Effector CD8-positive, alpha-beta T cell (primary cell): ENCODE results near the gene DCST1.
A peak's percentile ranks its signal among the peaks of the same experiment; 100 is the strongest.

Experiments
- DNase-seq: peaks from one replicate; lab custom pipeline; 2025; lab: John Stamatoyannopoulos, UW

Gene DCST1

DNA sequence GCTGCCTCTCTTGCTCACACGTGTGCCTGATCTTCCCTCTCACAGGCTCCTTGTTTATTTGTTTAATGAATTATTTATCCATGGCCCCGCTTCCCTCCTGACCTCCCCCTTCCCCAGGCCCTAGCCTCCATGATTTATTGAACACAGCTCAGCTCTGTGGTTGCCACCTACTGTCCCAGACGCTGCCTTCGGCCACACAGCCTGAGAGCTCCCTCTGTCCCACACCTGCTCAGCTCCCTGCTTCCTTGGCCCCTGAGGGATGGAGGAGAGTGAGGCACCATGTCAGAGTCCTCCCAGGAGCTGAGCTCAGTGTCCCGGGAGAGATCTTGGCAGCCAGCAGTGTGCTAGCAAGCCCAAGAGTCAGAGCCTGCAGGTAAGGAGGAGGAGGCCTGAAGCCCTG, 41.9 kb downstream of the DCST1 start:
- no peak for DNase-seq

DNA sequence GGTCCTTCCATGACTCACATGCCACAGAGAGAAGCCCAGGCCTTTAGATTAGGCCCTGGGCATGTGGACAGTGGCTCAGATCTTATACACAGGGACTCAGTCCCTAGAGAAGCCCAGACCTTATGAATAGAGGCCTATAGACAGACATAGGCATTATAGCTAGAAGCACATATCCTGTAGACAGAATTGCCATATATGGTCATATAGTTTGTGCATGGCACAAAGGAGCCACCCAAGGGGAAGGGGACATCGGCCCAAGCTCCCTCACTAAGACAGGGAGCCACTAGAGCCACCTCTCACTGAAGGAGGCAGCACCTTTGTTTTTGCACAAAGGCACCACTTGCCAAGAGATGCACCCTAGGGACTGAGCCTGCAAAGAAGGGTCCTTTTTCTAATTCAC, 42.7 kb downstream of the DCST1 start:
- DNase-seq: no peak

DNA sequence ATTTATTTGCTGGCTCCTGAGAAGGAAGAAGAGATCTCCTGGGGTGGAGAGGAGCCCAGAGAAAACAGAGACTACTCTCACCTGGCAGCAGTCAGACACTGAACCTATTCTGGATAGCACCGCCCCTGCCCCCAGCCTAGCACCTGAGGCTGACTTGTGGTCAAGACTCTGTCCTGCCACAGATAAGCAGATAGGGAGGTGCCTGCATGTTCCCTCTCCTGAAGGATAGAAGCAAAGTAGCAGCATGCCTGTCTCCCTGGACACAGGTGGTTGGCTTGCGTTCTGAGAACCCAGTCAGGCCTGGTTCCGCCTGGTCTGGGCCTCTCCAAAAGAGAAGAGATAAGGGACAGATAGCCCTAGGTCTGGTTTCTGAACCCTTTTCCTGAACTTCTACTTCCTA, 43.7 kb downstream of the DCST1 start:
- no peak for DNase-seq

DNA sequence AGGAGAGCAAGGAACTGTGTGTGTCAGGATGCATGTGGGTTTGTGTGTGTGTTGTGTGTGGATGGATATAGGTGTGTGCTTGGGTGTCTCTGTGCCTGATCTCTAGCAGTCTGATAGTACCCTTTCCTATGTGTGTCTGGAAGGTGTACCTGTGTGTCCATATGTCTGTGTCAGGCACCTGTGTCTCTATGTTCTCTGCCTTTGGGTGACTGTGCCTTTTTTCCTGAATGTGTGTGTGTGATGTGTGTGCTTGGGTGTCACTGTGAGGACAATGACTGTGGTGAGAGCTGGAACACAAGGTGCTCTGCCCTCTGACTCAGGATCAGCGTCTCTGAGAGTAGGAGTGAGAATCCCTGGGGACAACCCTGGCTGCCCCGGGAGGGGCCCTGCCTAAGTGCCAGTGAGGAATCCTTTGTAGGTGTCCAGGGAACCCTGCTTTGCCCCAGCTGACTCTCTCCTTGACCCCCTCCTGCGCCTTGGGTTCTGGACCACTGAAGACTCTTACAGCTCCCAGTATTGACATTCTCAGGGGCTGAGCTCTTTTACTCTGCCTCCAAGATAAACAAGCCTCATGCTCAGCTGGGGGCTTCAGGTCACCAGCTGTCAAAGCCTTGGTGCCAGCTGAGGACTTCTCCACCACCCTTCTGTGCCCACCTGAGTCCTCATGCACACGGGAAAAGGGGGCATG, 44.3 kb downstream of the DCST1 start:
- DNase-seq: no peak

DNA sequence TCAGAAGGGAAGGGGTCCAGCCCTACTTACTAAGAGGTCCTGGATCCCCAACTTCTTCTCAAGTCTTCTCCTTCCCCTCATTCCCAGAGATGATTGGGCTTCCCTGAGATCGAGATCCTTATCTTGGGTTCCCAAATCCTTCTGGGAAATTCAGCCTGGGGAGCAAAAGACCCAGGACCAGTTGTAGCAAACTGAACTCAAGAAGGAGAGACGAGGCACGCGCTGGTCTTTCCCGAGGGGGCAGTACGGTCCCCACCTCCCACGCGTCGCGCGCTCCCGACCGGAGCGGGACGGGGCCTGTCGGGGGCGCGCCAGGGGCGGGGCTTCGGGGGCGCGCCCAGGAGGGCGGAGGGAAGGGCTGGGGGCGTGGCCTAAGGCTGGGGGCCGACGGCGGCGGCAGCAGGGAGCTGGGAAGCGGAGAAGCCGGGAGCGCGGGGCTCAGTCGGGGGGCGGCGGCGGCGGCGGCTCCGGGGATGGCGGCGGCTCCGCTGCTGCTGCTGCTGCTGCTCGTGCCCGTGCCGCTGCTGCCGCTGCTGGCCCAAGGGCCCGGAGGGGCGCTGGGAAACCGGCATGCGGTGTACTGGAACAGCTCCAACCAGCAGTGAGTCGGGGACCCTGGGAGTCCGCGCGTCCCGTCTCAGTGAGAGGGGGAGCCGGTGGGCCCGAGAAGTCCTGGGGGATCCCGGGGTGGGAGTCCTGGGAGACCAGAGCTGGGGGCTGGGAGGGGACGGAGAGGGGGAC, 45.0 kb downstream of the DCST1 start, which contains the start of gene EFNA3:
Gene EFNA3 (plus strand): TSS at position 369 of the 741 bp plus-strand sequence. CDS start 105 bp downstream, at position 474.
- DNase-seq: peak; percentile 56

DNA sequence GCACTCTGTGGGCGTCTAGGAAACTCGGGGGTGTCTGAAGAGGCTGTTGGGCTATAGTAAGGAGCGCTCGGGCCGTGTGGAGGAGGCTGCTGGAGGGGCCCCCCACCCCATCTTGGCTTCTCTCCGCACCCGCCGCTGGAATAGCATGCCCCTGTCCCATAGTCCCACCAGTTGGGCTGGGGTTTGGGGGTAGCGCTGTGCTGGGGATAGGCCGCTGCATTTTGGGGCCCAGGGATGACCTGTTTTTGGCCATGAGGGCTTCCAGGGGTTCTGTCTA, 45.5 kb downstream of the DCST1 start:
- DNase-seq: no peak

DNA sequence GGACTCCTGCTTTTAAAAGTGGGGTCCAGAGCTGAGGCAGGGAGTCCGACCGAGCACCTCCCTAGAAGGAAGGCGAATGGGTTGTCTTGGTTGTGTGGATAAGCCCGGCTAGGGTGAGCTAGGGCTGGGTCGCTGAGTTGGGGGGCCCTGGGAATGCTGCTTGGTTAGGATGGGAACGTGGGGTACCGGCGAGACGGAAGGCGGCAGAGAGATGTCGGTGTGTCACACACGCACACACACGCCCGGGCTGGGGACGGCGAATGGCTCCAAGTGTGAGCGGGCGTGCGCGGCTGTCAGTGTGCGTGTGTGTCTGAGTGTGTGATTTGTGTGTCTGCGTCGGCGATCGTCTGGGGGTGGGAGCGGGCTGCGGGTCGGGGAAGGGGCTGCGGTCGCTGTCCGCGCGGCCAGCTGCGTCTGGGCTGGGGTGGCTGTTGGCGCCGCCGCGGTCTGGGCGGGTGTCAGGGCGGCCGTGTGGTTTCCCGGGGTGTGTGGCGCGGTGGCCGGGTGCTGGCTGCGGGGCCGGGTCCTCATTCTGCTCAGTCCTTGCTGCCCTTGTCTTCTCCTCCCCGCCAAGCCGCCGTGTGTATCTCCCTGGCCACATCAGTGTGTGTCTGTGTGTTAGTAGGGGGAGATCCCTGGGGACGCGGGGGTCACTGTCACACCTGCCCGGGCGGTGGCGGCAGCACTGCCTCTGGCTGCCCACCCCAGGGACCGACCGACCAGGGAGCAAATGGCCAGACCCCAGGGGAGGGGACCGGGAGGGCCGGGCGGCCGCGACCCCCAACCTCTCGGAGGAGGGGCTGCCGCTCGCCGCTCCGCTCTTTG, 46.1 kb downstream of the DCST1 start:
- DNase-seq: no peak

DNA sequence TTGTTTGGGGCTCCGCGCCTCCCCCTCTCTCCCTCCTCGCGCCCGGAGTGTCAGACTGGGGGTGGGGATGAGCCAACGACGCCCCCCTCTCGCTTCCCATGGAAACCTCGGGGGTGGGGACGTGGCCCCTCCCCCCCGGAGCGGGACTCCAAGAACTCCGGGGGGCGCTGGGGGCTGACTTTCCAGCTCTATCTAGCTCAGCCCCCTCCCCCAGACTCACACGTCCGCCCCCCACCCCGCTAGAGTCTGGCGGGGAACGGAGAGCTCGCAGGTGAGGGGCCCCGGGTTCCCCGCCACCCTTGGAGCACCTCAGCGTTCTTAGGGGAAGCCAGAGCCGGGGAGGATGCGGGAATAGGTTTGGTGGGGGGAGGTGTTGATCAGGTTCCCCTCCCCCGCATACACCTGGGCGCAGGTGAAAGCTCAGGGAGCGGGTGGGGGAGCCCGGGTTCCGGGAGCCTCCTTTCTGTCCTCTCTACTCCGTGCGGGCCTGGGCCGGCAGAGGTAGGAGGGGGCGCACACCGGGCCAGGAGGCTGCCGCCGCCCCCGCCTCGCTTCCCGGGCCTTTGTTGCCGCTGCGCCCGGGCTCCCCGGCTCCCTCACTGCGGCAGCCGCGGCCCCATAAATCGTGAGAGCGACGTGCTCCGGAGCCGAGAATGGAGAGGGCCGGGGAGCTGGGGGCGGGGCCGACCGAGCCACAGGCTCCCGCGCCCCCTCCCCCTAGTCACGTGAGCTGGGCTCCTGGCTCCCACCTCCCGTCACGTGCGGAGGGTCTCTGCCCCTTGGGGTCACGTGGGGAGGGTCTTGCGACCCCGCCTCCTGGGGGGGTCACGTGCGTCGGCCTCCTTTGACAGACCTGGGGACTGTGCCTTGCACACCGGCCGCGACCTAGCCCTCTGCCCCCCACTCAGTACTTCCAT, 46.9 kb downstream of the DCST1 start:
- no peak for DNase-seq

DNA sequence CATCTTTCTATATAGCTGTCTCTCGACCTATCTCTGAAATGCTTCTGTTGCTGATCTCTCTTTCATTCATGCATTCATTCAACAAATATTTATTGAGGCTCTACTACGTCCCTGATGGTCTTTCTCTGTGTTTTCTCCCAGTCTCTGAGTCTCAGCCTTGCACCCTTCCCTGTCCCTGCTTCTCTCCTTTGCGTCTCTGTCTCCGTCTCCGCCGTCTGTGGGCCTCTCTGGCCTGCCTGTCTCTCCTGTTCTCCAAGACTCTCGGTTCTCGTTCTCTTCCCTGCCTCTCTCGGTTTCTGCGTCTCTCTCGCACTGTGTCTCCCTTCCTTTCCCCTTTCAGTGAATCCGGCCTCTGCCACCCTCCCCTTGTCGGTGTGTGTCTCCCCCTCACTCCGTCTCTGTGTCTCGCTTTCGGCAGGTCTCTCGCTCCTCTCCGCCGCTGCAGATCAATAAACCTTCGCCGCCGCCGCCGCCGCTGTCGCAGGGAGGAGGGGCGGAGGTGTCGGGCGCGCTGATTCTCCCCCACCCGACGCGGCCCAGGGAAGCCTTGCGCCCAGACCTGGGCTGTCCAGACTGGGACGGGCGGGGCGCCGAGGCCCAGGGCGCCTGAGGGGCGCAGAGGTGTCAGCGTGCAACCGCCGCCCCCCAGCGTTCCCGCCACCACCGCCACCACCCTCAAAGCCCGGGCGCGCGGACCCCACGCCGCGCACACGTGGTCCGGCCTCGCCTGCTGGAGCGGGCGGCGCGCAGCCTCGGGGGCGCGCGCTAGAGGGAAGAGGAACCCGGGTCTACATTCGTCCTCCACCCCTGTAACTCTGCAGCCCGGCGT, 48.1 kb downstream of the DCST1 start:
- DNase-seq: no peak

DNA sequence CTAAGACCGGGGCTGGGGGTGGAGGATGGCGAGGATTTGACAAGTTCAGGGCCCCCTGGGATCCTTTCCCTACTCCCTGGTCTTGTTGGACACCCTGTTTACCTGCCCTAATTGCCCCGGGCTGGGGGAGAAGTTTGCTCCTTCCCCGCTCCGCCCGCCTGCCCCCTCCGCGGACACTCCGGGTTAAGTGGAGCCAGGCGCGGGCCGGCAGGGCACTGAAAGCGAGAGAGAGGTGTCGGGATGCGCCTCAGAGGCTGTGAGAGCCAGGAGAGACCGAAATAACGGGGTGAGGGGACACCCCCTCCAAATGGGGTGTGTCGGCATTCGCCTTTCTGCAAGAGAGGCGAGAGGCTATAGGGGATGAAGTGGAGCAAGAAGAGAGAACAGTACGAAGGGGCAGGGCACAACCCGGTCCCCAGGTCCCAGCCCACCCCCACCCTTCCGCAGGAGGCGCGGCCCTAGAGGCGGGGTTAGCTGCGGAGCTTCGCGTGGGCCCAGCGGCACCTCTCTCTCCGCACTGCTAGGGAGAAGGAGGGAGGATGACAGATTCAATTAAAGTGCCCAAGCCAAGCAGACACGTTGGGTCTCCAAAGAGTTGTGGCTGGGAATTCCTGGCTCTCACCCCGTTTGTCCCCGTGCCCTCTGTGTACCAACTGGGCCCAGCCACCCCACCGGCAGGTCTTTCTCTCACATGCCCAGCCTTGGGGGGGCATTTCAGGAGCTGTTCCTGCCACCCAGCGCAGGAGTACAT, 48.9 kb downstream of the DCST1 start:
- DNase-seq: no peak

DNA sequence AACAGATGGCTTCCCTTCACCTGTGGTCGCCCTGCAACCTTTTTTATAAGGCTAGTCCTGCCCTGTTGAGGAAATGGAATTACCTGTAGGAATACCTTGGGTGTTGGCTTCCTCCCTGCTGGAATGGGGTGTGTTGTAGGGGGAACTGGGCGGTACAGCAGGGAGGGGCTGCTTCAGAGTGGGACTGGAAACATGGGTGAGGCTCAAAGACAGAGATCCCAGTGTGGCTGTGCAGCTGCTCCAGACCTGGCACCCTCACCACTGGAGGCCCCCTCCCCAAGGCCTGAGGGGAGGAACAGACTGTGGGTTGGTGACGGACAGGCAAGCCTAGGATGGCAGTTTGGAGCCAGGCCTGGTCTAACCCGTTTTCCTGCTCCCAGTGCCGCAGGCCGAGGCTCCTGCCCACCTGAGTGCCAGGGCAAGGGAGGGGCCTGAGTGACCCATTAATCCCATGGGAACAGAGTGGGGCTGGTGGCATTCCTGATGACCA, 49.5 kb downstream of the DCST1 start:
- DNase-seq: no peak

DNA sequence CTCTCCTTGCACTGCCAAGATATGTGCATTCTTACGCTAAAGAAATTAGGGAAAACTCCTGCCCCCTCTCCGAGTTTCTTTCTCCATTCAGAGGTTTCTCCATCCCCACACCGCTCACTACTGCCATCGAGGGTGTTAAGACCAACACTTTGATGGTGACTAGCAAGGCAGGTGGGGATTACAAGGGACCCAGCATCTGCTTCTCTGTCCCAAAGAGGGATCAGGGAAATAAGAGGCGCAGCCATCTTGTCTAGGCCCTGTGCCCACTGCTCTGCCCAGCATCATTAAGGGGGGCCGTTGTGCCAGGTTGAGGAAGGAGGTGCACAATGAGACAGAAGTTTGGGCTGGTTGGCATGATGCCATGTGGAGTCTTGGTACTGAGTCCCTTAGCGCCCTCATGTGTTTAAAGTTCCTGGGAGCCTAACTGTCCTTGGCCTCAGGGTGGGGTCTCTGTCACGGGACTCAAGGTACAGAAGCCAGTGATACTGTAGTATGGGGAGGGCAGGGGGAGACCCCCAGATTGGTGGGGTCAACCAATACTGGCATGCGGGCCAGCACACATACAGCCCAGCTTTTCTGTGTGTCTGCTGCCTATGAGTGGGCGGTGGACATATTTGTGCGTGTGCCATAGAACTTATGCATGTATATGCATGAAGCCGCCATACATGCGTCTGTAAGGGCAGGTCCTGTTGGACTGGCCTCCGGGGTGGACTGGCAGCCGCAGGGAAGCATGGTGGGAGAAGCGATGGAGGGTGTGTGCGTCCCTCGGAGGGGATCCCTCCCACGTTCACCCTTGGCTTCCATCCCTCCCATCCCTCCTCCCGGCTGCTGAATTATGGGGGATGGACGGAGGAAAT, 50.5 kb downstream of the DCST1 start:
- no peak for DNase-seq

DNA sequence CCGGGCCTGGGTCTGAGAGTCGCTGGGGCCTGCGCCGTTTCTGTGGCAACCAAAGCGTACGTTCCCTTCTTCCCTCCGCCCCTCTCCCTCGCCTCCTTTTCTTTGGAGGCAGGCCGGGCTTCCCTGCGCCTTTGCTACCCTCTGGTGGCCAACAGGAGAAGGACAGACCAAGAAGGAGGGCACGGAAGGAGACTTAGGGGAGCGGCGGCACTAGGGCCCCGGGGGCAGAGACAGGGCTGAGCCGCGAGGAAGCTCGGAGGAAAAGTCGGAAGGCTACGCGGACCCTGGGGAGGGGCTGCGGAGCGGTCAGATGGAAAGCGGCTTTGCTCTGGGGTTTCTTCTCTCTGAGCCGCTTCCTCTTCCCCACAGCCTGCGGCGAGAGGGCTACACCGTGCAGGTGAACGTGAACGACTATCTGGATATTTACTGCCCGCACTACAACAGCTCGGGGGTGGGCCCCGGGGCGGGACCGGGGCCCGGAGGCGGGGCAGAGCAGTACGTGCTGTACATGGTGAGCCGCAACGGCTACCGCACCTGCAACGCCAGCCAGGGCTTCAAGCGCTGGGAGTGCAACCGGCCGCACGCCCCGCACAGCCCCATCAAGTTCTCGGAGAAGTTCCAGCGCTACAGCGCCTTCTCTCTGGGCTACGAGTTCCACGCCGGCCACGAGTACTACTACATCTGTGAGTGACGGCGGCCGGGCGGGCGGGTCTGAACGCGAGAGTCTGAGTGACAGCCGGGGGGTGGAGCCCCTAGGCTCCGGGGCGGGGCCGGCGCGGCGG, 51.3 kb downstream of the DCST1 start:
- DNase-seq: peak; percentile 81

DNA sequence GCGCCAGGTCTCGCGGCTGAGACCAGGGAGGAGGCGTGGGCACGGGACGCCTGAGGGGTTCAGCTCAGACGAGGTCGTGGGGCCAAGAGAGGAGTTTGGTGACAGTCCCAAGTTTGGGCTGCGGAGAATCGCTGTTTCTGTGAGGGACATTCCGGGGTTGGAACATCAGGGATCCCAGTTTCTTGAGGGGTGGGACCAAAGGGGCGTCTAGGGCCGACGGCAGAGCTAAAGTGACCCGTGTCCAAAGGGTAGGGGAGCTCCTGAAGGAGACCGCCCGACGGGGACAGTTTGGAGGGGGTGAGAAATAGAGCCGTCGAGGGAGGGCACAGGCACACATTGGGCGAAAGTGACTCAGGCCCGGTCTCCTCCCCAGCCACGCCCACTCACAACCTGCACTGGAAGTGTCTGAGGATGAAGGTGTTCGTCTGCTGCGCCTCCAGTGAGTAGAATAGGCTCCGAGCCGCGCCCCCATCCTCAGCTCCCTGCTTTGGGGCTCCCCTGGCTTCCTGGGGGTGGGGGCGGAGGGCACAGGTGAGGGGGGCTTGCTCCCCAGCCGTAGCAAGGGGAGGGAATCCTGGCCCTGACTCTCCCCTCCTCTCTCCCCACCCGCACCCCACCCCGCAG, 52.0 kb downstream of the DCST1 start:
- DNase-seq: peak; percentile 56

DNA sequence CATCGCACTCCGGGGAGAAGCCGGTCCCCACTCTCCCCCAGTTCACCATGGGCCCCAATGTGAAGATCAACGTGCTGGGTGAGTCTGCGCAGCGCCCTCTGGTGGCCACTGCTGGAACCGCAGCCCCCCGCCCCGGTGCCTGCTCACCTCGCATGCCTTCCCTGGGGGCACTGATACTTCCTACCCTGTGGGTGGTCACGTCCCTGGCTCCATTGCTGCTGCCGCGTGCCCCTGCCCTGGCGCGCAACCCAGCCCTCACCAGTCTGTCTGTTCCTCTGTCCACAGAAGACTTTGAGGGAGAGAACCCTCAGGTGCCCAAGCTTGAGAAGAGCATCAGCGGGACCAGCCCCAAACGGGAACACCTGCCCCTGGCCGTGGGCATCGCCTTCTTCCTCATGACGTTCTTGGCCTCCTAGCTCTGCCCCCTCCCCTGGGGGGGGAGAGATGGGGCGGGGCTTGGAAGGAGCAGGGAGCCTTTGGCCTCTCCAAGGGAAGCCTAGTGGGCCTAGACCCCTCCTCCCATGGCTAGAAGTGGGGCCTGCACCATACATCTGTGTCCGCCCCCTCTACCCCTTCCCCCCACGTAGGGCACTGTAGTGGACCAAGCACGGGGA, 52.6 kb downstream of the DCST1 start:
- DNase-seq: peak; percentile 67

DNA sequence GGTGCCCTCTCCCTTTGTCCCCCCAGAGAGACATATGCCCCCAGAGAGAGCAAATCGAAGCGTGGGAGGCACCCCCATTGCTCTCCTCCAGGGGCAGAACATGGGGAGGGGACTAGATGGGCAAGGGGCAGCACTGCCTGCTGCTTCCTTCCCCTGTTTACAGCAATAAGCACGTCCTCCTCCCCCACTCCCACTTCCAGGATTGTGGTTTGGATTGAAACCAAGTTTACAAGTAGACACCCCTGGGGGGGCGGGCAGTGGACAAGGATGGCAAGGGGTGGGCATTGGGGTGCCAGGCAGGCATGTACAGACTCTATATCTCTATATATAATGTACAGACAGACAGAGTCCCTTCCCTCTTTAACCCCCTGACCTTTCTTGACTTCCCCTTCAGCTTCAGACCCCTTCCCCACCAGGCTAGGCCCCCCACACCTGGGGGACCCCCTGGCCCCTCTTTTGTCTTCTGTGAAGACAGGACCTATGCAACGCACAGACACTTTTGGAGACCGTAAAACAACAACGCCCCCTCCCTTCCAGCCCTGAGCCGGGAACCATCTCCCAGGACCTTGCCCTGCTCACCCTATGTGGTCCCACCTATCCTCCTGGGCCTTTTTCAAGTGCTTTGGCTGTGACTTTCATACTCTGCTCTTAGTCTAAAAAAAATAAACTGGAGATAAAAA, 53.4 kb downstream of the DCST1 start:
- DNase-seq: no peak
